ENCODE measurements around the gene TPRA1.

TPRA1 gene

DNA sequence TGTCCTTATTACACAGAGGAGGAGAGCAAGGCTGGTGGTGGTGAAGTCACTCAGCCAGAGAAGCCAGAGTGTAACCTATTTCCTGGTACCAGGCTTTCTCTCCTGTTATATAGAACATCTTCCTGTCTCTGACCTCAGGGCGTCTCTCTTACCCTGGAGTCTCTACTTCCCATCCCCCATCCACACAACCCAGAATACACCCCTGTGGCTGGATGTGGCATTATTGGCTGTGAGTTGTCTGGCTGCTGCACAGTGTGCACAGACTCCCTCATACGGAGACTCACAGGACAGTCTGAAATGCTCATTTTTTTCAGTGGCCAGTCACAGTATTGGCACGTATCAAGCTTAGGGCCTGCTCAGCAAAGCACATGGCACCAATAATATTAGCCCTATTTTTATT is 47.0 kb upstream of the TPRA1 start:
- Histone ChIP-seq H3K23ac (ENCODE audit: low read length) (no peak overlapping the region), H3K4ac (ENCODE audit: low read depth, low read length) (no peak overlapping the region), H2BK120ac (ENCODE audit: insufficient read depth, low read length, poor library complexity) (no peak overlapping the region), H2AFZ (ENCODE audit: insufficient read depth, low read length, poor library complexity) (no peak overlapping the region), H3K79me1 (ENCODE audit: low read length) (peaks cover 7% of the 10 kb centered on the region), H3K4me2 (ENCODE audit: low read length) (no peak overlapping the region), H2BK12ac (ENCODE audit: low read length) (no peak overlapping the region), H2BK5ac (ENCODE audit: low read depth, low read length, poor library complexity) (no peak overlapping the region), H3K18ac (ENCODE audit: low read length) (no peak overlapping the region), H3K14ac (ENCODE audit: low read length) (no peak overlapping the region), H3K4me1 (ENCODE audit: control insufficient read depth in 1 of 2, insufficient read depth in 2 of 2, low read length in 2 of 2) (peaks cover 11 to 17% of the 10 kb centered on the region in 2 experiments), H3K36me3 (ENCODE audit: control insufficient read depth in 1 of 2, insufficient read depth in 2 of 2, low read length in 2 of 2) (no peaks in the 10 kb centered on the region), H3K27ac (ENCODE audit: low read depth, low read length) (no peak overlapping the region), H4K12ac (ENCODE audit: low read depth, low read length) (no peak overlapping the region), H3K79me2 (ENCODE audit: control insufficient read depth, insufficient read depth, low read length, poor library complexity) (no peaks in the 10 kb centered on the region), H4K91ac (ENCODE audit: low read depth, low read length) (no peak overlapping the region), H3K9me3 (ENCODE audit: insufficient read depth, low read depth, low read length) (no peaks in the 10 kb centered on the region), H3K9ac (ENCODE audit: low read length) (no peak overlapping the region), H4K8ac (ENCODE audit: low read depth, low read length) (no peak overlapping the region), H2AK5ac (ENCODE audit: low read length) (no peak overlapping the region), H3K4me3 (ENCODE audit: low read depth, low read length) (no peak overlapping the region), H3K27me3 (ENCODE audit: insufficient read depth, low read length) (no peaks in the 10 kb centered on the region)
- no CpG with 5 or more reads among the region's 3 CpGs for WGBS (ENCODE audit: extremely low coverage, insufficient coverage, insufficient read length)
- no peak for DNase-seq

DNA sequence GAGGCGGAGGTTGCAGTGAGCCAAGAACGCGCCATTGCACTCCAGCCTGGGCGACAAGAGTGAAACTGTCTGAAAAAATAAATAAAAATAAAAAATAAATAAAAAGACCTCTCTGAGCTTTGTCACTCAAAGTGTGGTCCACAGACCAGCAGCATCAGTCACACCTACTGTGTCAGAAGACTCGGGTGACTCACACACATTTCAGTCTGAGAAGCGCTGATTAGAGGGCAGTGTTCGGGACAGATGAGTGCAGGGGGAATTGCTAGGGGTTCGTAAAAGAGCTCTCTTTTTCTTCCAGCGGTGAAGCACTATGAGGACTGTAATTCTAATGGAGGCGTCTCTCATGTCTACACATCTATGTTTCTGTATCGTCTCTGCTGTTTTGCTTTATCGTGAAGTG is 44.1 kb upstream of the TPRA1 start:
- DNase-seq, result peak; percentile 26 to 59
- Histone ChIP-seq H3K23ac (ENCODE audit: low read length) (no peak overlapping the region), H2BK120ac (ENCODE audit: insufficient read depth, low read length, poor library complexity) (no peak overlapping the region), H3K14ac (ENCODE audit: low read length) (no peak overlapping the region), H3K4me1 (ENCODE audit: control insufficient read depth in 1 of 2, insufficient read depth in 2 of 2, low read length in 2 of 2) (peaks cover 9 to 15% of the 10 kb centered on the region in 2 experiments), H3K4me3 (ENCODE audit: low read depth, low read length) (no peak overlapping the region), H3K79me2 (ENCODE audit: control insufficient read depth, insufficient read depth, low read length, poor library complexity) (no peaks in the 10 kb centered on the region), H4K91ac (ENCODE audit: low read depth, low read length) (no peak overlapping the region), H3K9ac (ENCODE audit: low read length) (no peak overlapping the region), H2AFZ (ENCODE audit: insufficient read depth, low read length, poor library complexity) (no peak overlapping the region), H4K8ac (ENCODE audit: low read depth, low read length) (no peak overlapping the region), H2BK5ac (ENCODE audit: low read depth, low read length, poor library complexity) (no peak overlapping the region), H3K27ac (ENCODE audit: low read depth, low read length) (no peak overlapping the region), H2BK12ac (ENCODE audit: low read length) (no peak overlapping the region), H3K79me1 (ENCODE audit: low read length) (peaks cover 7% of the 10 kb centered on the region), H4K12ac (ENCODE audit: low read depth, low read length) (no peak overlapping the region), H3K4ac (ENCODE audit: low read depth, low read length) (no peak overlapping the region), H3K4me2 (ENCODE audit: low read length) (no peak overlapping the region), H3K18ac (ENCODE audit: low read length) (no peak overlapping the region), H2AK5ac (ENCODE audit: low read length) (no peak overlapping the region), H3K36me3 (ENCODE audit: control insufficient read depth in 1 of 2, insufficient read depth in 2 of 2, low read length in 2 of 2) (no peaks in the 10 kb centered on the region), H3K27me3 (ENCODE audit: insufficient read depth, low read length) (peaks cover 6% of the 10 kb centered on the region), H3K9me3 (ENCODE audit: insufficient read depth, low read depth, low read length) (peaks cover 2% of the 10 kb centered on the region)
- no CpG with 5 or more reads among the region's 12 CpGs for WGBS (ENCODE audit: extremely low coverage, insufficient coverage, insufficient read length)

DNA sequence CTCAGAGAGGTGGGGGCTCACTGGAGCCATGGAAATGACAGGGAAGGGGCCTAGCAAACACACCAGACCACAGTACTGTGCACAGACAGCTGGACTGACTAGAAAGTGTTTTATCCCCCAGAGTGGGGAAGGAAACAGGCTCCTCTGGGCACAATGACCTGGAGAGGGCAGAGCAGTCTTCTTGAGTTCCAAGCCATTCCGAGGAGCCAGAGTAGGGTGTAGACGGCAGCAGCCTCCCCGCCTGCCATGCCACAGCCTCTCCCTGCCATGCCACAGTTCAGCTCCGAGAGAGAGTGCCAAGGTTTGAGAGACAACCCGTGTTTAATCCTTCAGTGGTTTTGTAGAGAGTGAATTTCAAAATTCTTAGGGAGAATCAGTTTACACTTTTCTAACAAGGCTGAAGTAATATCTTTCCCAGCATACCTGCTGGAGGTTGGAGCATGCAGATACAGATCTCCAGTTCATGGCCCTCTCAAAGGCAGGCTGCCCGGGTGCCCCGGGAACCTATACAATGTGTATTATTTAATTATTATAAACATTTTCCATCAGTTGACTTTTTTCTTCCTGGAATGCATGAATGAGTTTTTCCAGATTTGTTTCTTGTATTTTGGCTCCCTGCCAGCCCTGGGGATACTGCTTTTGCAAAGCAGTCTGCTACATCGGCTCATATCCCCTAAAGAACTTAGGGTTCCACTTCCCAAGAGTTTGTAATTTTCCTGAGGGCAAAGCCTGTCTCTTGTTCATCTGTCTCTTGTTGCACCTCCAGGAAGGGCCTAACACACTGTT is 41.7 kb upstream of the TPRA1 start:
- no CpG with 5 or more reads among the region's 8 CpGs for WGBS (ENCODE audit: extremely low coverage, insufficient coverage, insufficient read length)
- H3K9ac ChIP-seq (ENCODE audit: low read length), result no peak overlapping the region
- H4K12ac ChIP-seq (ENCODE audit: low read depth, low read length), result no peak overlapping the region
- H3K23ac ChIP-seq (ENCODE audit: low read length), result no peak overlapping the region
- H4K8ac ChIP-seq (ENCODE audit: low read depth, low read length), result no peak overlapping the region
- H3K4me1 ChIP-seq (ENCODE audit: control insufficient read depth in 1 of 2, insufficient read depth in 2 of 2, low read length in 2 of 2), result peaks cover 5 to 8% of the 10 kb centered on the region in 2 experiments
- H2AK5ac ChIP-seq (ENCODE audit: low read length), result no peak overlapping the region
- H2BK12ac ChIP-seq (ENCODE audit: low read length), result no peak overlapping the region
- H3K9me3 ChIP-seq (ENCODE audit: insufficient read depth, low read depth, low read length), result peaks cover 7% of the 10 kb centered on the region
- no peak overlapping the region for H2AFZ ChIP-seq (ENCODE audit: insufficient read depth, low read length, poor library complexity)
- H3K27me3 ChIP-seq (ENCODE audit: insufficient read depth, low read length), result peaks cover 21% of the 10 kb centered on the region
- H3K4me3 ChIP-seq (ENCODE audit: low read depth, low read length), result no peak overlapping the region
- no peak overlapping the region for H2BK5ac ChIP-seq (ENCODE audit: low read depth, low read length, poor library complexity)
- no peak overlapping the region for H3K4ac ChIP-seq (ENCODE audit: low read depth, low read length)
- H3K14ac ChIP-seq (ENCODE audit: low read length), result no peak overlapping the region
- DNase-seq, result no peak
- no peak overlapping the region for H3K4me2 ChIP-seq (ENCODE audit: low read length)
- H3K27ac ChIP-seq (ENCODE audit: low read depth, low read length), result no peak overlapping the region
- H3K79me2 ChIP-seq (ENCODE audit: control insufficient read depth, insufficient read depth, low read length, poor library complexity), result no peaks in the 10 kb centered on the region
- no peak overlapping the region for H2BK120ac ChIP-seq (ENCODE audit: insufficient read depth, low read length, poor library complexity)
- no peak overlapping the region for H4K91ac ChIP-seq (ENCODE audit: low read depth, low read length)
- H3K36me3 ChIP-seq (ENCODE audit: control insufficient read depth in 1 of 2, insufficient read depth in 2 of 2, low read length in 2 of 2), result no peaks in the 10 kb centered on the region
- H3K18ac ChIP-seq (ENCODE audit: low read length), result no peak overlapping the region
- no peaks in the 10 kb centered on the region for H3K79me1 ChIP-seq (ENCODE audit: low read length)

DNA sequence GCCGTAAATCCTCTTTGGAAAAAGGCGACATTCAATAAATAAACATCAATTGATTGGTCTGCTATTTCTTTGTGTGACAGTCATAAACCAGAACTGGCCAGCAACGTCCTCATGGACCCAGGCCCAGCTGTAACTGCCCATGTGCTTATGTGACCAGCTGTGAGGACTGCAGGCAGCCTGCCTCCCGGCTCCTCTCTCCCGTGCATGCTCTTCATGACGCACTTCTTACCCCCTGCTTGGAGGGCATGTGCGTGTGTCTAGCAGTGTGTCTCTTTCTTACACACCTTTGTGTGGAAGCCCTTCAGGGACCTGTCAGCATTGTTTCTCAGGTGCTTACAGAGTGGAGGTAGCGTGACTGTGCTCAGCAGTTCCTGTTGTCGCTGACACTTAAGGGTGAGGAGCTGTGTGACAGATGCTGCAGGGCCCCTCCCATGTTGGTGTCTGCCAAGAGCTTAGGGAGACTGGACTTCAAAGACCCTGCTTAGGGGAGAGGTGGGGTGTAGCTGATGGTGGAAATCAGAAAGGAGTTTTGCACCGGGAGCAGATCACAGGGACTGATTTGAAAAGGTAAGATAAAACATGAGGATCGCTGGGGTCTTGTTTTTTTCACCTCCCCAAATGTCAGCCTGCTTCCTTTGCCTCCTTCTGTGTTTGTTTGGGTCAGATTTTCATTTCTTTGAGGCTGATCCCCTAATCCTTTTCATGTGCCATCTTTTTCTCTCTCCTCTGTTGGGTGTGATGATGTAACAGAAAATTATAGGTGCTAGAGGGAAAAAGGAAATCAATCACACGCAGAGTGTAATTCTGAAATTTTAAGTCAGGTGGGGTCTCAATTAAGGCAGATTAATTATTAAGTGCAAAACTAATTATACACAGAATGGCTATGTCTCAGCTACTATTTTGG is 40.5 kb upstream of the TPRA1 start:
- H3K23ac ChIP-seq (ENCODE audit: low read length), result no peak overlapping the region
- no peak overlapping the region for H3K4me2 ChIP-seq (ENCODE audit: low read length)
- no peak overlapping the region for H3K4me3 ChIP-seq (ENCODE audit: low read depth, low read length)
- H3K14ac ChIP-seq (ENCODE audit: low read length), result no peak overlapping the region
- H3K27me3 ChIP-seq (ENCODE audit: insufficient read depth, low read length), result peaks cover 23% of the 10 kb centered on the region
- no peak overlapping the region for H2AK5ac ChIP-seq (ENCODE audit: low read length)
- no peaks in the 10 kb centered on the region for H3K79me1 ChIP-seq (ENCODE audit: low read length)
- peaks cover 7% of the 10 kb centered on the region for H3K9me3 ChIP-seq (ENCODE audit: insufficient read depth, low read depth, low read length)
- no peak overlapping the region for H2BK12ac ChIP-seq (ENCODE audit: low read length)
- H3K4me1 ChIP-seq (ENCODE audit: control insufficient read depth in 1 of 2, insufficient read depth in 2 of 2, low read length in 2 of 2), result peaks cover 5 to 8% of the 10 kb centered on the region in 2 experiments
- H4K12ac ChIP-seq (ENCODE audit: low read depth, low read length), result no peak overlapping the region
- no peak for DNase-seq
- H3K4ac ChIP-seq (ENCODE audit: low read depth, low read length), result no peak overlapping the region
- no peak overlapping the region for H3K18ac ChIP-seq (ENCODE audit: low read length)
- H3K27ac ChIP-seq (ENCODE audit: low read depth, low read length), result no peak overlapping the region
- H2BK5ac ChIP-seq (ENCODE audit: low read depth, low read length, poor library complexity), result no peak overlapping the region
- H3K36me3 ChIP-seq (ENCODE audit: control insufficient read depth in 1 of 2, insufficient read depth in 2 of 2, low read length in 2 of 2), result no peaks in the 10 kb centered on the region
- no peak overlapping the region for H2AFZ ChIP-seq (ENCODE audit: insufficient read depth, low read length, poor library complexity)
- no peak overlapping the region for H3K9ac ChIP-seq (ENCODE audit: low read length)
- no CpG with 5 or more reads among the region's 12 CpGs for WGBS (ENCODE audit: extremely low coverage, insufficient coverage, insufficient read length)
- no peaks in the 10 kb centered on the region for H3K79me2 ChIP-seq (ENCODE audit: control insufficient read depth, insufficient read depth, low read length, poor library complexity)
- no peak overlapping the region for H4K91ac ChIP-seq (ENCODE audit: low read depth, low read length)
- no peak overlapping the region for H4K8ac ChIP-seq (ENCODE audit: low read depth, low read length)
- H2BK120ac ChIP-seq (ENCODE audit: insufficient read depth, low read length, poor library complexity), result no peak overlapping the region
